Measurements from ENCODE around the gene ORMDL2.

GRCh38 chr12:55850893-55851292 is 33.1 kb downstream of the ORMDL2 start:
- TF ChIP-seq CTCF (IDR thresholded peaks at IDR 0.05; ENCODE audit: low read depth, low read length, poor library complexity, severe bottlenecking) (no peak), EZH2phosphoT487 (IDR thresholded peaks at IDR 0.05; ENCODE audit: borderline replicate concordance, low read length) (no peak)

Data from DOHH2 (cell line).